HEK293T (cell line): ENCODE data around the gene SLC17A3.

Experiments used
- ARNT ChIP-seq: fragments of 450-650 bp; IDR thresholded peaks from 2 replicates; pipeline ENCODE4 v1.6.1; 2017; ENCODE audit warnings: mild to moderate bottlenecking
- BHLHE40 ChIP-seq: fragments of 450-650 bp; IDR thresholded peaks from 2 replicates; pipeline ENCODE4 v1.6.1; 2016; ENCODE audit warnings: mild to moderate bottlenecking, moderate library complexity, borderline replicate concordance
- ELF4 ChIP-seq: fragments of 450-650 bp; IDR thresholded peaks from 2 replicates; pipeline ENCODE4 v1.6.1; 2017; ENCODE audit warnings: antibody characterized with exemption
- FOXA1 ChIP-seq: fragments of 450-650 bp; IDR thresholded peaks from 2 replicates; pipeline ENCODE4 v1.6.1; 2016; ENCODE audit warnings: mild to moderate bottlenecking
- FOXK2 ChIP-seq: fragments of 450-650 bp; IDR thresholded peaks from 2 replicates; pipeline ENCODE4 v1.6.1; 2016; ENCODE audit warnings: mild to moderate bottlenecking
- FOXM1 ChIP-seq: fragments of 450-650 bp; IDR thresholded peaks from 2 replicates; pipeline ENCODE4 v1.6.1; 2017; ENCODE audit warnings: mild to moderate bottlenecking, borderline replicate concordance
- L3MBTL2 ChIP-seq: fragments of 450-650 bp; conservative IDR thresholded peaks from 2 replicates; pipeline ENCODE4 v1.6.1; 2016; ENCODE audit warnings: mild to moderate bottlenecking
- LEF1 ChIP-seq: fragments of 450-650 bp; IDR thresholded peaks from 2 replicates; pipeline ENCODE4 v1.6.1; 2017; ENCODE audit warnings: mild to moderate bottlenecking, borderline replicate concordance
- NFRKB ChIP-seq: fragments of 450-650 bp; IDR thresholded peaks from 2 replicates; pipeline ENCODE4 v1.6.1; 2016; ENCODE audit warnings: mild to moderate bottlenecking, moderate library complexity
- PKNOX1 ChIP-seq: fragments of 450-650 bp; IDR thresholded peaks from 2 replicates; pipeline ENCODE4 v1.6.1; 2016
- SP1 ChIP-seq: fragments of 450-650 bp; IDR thresholded peaks from 2 replicates; pipeline ENCODE4 v1.6.1; 2017
- SUZ12 ChIP-seq: fragments of 450-650 bp; IDR thresholded peaks from 2 replicates; pipeline ENCODE4 v1.6.1; 2016; ENCODE audit warnings: mild to moderate bottlenecking
- TARDBP ChIP-seq: fragments of 450-650 bp; IDR thresholded peaks from 2 replicates; pipeline ENCODE4 v1.6.1; 2016
- ZNF384 ChIP-seq: fragments of 450-650 bp; IDR thresholded peaks from 2 replicates; pipeline ENCODE4 v1.6.1; 2016

GRCh38 chr6:25832670-25833069 is 41.4 kb downstream of the SLC17A3 start:
- TF ChIP-seq FOXM1 (no peak), SUZ12 (no peak), SP1 (no peak), FOXA1 (no peak), ARNT (no peak), TARDBP (no peak), L3MBTL2 (no peak), PKNOX1 (no peak), ZNF384 (no peak), LEF1 (no peak), ELF4 (no peak), FOXK2 (no peak), NFRKB (no peak), BHLHE40 (no peak)
